ENCODE data around the gene TBC1D8.

DNA sequence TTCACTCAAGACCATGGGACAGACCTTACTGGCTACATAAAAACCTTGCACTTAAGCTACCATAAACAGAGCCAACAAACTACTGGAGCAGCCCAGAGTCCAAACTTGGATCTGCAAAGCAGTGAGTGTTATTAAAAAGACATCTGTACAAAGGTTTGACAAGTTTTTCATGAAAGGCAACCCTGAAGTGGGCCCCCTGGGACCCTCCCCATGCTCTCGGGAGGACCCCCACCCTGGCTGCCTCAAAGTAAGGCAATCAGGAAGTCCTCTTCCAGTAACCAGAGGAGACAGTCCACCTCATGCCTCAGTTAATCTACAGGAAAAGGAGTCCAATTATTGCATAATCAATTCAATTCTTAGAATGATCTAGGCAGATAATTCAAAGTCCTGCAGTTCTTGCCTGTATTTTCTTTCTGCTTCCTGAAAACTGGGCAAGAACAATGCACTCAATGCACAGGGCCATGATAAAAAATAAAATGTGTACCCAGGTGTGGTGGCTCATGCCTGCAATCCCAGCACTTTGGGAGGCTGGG is 69.7 kb downstream of the TBC1D8 start:
- TF ChIP-seq, protein P1, sequence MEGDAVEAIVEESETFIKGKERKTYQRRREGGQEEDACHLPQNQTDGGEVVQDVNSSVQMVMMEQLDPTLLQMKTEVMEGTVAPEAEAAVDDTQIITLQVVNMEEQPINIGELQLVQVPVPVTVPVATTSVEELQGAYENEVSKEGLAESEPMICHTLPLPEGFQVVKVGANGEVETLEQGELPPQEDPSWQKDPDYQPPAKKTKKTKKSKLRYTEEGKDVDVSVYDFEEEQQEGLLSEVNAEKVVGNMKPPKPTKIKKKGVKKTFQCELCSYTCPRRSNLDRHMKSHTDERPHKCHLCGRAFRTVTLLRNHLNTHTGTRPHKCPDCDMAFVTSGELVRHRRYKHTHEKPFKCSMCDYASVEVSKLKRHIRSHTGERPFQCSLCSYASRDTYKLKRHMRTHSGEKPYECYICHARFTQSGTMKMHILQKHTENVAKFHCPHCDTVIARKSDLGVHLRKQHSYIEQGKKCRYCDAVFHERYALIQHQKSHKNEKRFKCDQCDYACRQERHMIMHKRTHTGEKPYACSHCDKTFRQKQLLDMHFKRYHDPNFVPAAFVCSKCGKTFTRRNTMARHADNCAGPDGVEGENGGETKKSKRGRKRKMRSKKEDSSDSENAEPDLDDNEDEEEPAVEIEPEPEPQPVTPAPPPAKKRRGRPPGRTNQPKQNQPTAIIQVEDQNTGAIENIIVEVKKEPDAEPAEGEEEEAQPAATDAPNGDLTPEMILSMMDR (IDR thresholded peaks at IDR 0.05), result no peak
- TF ChIP-seq POLR2AphosphoS5 (IDR thresholded peaks at IDR 0.05), result no peak
- no peak for TF ChIP-seq POLR2A (IDR thresholded peaks at IDR 0.05)

Data from prostate gland (tissue), 2 donors.